ENCODE measurements around the gene TNIK. TPM values are rescaled to one million over a fixed set of nuclear protein-coding genes. Genes with fewer than 3 reads are reported as not detected.
"Not testable (repeated sequence)": the region's sequence is repeated elsewhere in the genome, so short reads cannot be mapped to it uniquely, and the experiment has no call there.

TNIK gene
- total and polyA plus RNA-seq, 12 donors = 9.3 to 51.9 (median 35.1) TPM

DNA sequence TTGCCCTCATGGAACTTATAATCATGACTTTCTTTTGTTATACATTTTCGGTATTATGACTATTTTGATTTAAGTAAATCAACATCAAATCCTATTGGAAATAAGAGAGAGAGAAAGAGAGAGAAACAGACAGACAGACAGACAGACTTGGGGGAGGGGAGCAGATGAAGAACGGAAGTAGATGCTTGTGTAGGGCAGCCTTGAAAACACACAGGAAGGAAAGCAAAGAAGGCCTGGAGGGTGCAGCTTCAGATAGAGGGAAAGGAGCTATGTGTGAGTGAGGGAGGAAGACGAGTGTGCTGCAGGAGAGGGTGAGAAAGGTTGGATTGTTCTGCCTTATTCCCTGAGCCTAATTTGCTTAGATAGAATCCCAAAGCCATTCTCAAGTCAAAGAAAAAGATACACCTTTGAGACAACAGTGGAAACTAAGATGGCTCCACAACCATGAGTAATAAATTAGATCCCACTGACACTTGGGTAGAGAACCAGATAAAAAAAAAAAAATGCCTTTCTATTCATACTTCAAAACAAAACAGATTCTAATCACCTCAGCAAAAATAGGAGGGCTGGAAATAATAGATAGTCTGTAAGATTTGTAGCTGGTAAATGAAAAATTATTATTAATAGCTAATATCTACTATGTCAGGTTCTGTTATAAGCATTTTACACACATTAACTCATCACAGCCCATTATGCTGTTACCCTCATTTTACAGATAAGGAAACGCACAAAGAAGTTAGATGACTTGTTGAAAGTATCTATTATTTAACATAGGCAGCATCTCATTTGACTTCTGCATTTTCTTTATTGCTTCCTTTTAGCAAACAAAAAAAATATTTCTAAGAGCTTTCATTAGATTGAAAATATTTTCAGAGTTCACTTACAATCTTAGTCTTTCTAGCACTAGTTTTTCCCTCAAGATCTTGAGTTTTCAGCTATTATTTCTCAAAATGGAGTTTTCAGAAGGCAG is 214.1 kb downstream of the TNIK start:
- TF ChIP-seq CTCF (IDR thresholded peaks at IDR 0.05) = no peak
- no peak overlapping the region for H3K4me3 ChIP-seq
- no peaks in the 10 kb centered on the region for H3K4me1 ChIP-seq
- no peaks in the 10 kb centered on the region for H3K36me3 ChIP-seq
- DNase-seq (no peak), ATAC-seq (no peak)
- 72 to 76% methylated on average over 4 of the region's 4 CpGs for WGBS, 2 donors
- H3K9me3 ChIP-seq = peaks cover 0 to 5% (median 0%) of the 10 kb centered on the region in 11 donors
- H3K27ac ChIP-seq = no peak overlapping the region
- intact Hi-C loops (cut with DNase I) = no loop called here
- no peaks in the 10 kb centered on the region for H3K27me3 ChIP-seq

GRCh38 chr3:171242951-171243350 is 217.3 kb downstream of the TNIK start:
- WGBS, 2 donors = 47 to 95% methylated on average over 2 of the region's 2 CpGs
- intact Hi-C loops (cut with DNase I) = no loop called here
- TF ChIP-seq CTCF (IDR thresholded peaks at IDR 0.05) = no peak
- DNase-seq (no peak), ATAC-seq (no peak)
- Histone ChIP-seq H3K9me3 (peaks cover 0 to 5% (median 0%) of the 10 kb centered on the region in 11 donors), H3K27ac (no peak overlapping the region), H3K4me3 (no peak overlapping the region), H3K4me1 (no peaks in the 10 kb centered on the region), H3K27me3 (no peaks in the 10 kb centered on the region), H3K36me3 (no peaks in the 10 kb centered on the region)

DNA sequence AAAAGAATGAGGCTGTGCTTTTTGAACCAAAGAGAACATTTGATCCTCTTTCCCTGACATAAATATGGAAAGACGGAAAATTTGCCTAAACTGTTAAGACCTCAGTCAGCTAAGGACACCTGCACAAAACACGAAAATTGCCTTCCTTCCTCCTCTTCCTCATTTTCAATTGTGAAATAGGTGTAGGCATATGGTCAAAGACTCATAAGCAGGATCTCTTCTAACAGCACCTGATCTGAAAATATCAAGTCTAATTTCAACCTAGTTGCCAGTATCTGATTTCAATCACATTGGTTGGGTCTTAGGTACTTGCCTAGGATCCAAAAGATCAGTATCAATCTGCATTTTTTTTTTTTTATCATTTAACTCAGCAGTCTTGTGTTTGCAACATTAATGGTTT is 218.0 kb downstream of the TNIK start:
- intact Hi-C loops (cut with DNase I) = no loop called here
- 87 to 92% methylated on average over 2 of the region's 2 CpGs for WGBS, 2 donors
- Histone ChIP-seq H3K36me3 (no peaks in the 10 kb centered on the region), H3K27me3 (no peaks in the 10 kb centered on the region), H3K27ac (no peak overlapping the region), H3K4me3 (no peak overlapping the region), H3K4me1 (no peaks in the 10 kb centered on the region), H3K9me3 (peaks cover 0 to 5% (median 0%) of the 10 kb centered on the region in 11 donors)
- TF ChIP-seq CTCF (IDR thresholded peaks at IDR 0.05) = no peak
- no peak for DNase-seq
- no peak for ATAC-seq

- H3K27me3 ChIP-seq; H3K9me3 ChIP-seq; H3K4me3 ChIP-seq; DNase-seq; H3K27ac ChIP-seq; H3K36me3 ChIP-seq; H3K4me1 ChIP-seq; ATAC-seq; intact Hi-C loops (cut with DNase I): not testable (repeated sequence)
- 95 to 100% methylated on average over 2 of the region's 2 CpGs for WGBS, 2 donors
Observed at GRCh38 chr3:171241655-171242054, 218.6 kb downstream of the TNIK start.

GRCh38 chr3:171240504-171240835 is 219.7 kb downstream of the TNIK start:
- no peaks in the 10 kb centered on the region for H3K36me3 ChIP-seq
- H3K27ac ChIP-seq = no peak overlapping the region
- ATAC-seq (no peak), DNase-seq (no peak)
- intact Hi-C loops (cut with DNase I) = no loop called here
- peaks cover 0 to 11% (median 7%) of the 10 kb centered on the region in 9 donors for H3K4me1 ChIP-seq
- WGBS, 2 donors = 88 to 92% methylated on average over 3 of the region's 3 CpGs
- H3K27me3 ChIP-seq = no peaks in the 10 kb centered on the region
- H3K9me3 ChIP-seq = peaks cover 0 to 5% (median 0%) of the 10 kb centered on the region in 11 donors
- no peak for TF ChIP-seq CTCF (IDR thresholded peaks at IDR 0.05)
- H3K4me3 ChIP-seq = no peak overlapping the region
